ENCODE data around the gene ENTHD1.
"Not testable (repeated sequence)": the region's sequence is repeated elsewhere in the genome, so short reads cannot be mapped to it uniquely, and the experiment has no call there.

Gene ENTHD1

GRCh38 chr22:39923696-39924095 lies 30.1 kb upstream of the ENTHD1 start:
- DNase-seq: no peak

GRCh38 chr22:39920134-39920743 lies 26.7 kb upstream of the ENTHD1 start:
- DNase-seq: no peak

GRCh38 chr22:39917776-39918495 lies 24.4 kb upstream of the ENTHD1 start:
- DNase-seq: no peak

- DNase-seq: no peak
Observed at GRCh38 chr22:39917197-39917643, 23.7 kb upstream of the ENTHD1 start.

GRCh38 chr22:39916496-39916895 lies 22.9 kb upstream of the ENTHD1 start:
- no peak for DNase-seq

- no peak for DNase-seq
Observed at GRCh38 chr22:39915295-39915726, 21.8 kb upstream of the ENTHD1 start.

- DNase-seq: no peak
Observed at GRCh38 chr22:39914584-39914983, 21.0 kb upstream of the ENTHD1 start.

- DNase-seq: no peak
Observed at GRCh38 chr22:39913886-39914285, 20.3 kb upstream of the ENTHD1 start.

- DNase-seq: no peak
Observed at GRCh38 chr22:39913321-39913720, 19.8 kb upstream of the ENTHD1 start.

GRCh38 chr22:39910876-39911613 lies 17.5 kb upstream of the ENTHD1 start:
- no peak for DNase-seq

GRCh38 chr22:39908737-39909136 lies 15.2 kb upstream of the ENTHD1 start:
- DNase-seq: no peak

- no peak for DNase-seq
Observed at GRCh38 chr22:39908136-39908535, 14.6 kb upstream of the ENTHD1 start.

GRCh38 chr22:39907605-39908097 lies 14.1 kb upstream of the ENTHD1 start:
- DNase-seq: no peak

GRCh38 chr22:39907047-39907446 lies 13.5 kb upstream of the ENTHD1 start:
- DNase-seq: no peak

- peak; percentile 5 for DNase-seq
Observed at GRCh38 chr22:39906207-39906606, 12.6 kb upstream of the ENTHD1 start.

- no peak for DNase-seq
Observed at GRCh38 chr22:39905687-39906086, 12.1 kb upstream of the ENTHD1 start.

GRCh38 chr22:39904862-39905261 lies 11.3 kb upstream of the ENTHD1 start:
- no peak for DNase-seq

GRCh38 chr22:39904024-39904423 lies 10.5 kb upstream of the ENTHD1 start:
- not testable (repeated sequence) for DNase-seq

GRCh38 chr22:39901565-39902146 lies 8.1 kb upstream of the ENTHD1 start:
- DNase-seq: no peak

GRCh38 chr22:39900306-39901227 lies 7.0 kb upstream of the ENTHD1 start, which contains the start of gene GRAP2:
TSS of gene GRAP2 (plus strand) at chr22:39901084. CDS start at chr22:39947107, 46,023 bp downstream.
- DNase-seq: no peak

- no peak for DNase-seq
Observed at GRCh38 chr22:39898997-39899396, 5.4 kb upstream of the ENTHD1 start.

GRCh38 chr22:39897841-39898240 lies 4.3 kb upstream of the ENTHD1 start:
- no peak for DNase-seq

All from NCI-H146 (cell line).